ENCODE measurements around the gene CES3. TPM values are rescaled to one million over a fixed set of nuclear protein-coding genes. Genes with fewer than 3 reads are reported as not detected.
"Not testable (repeated sequence)": the region's sequence is repeated elsewhere in the genome, so short reads cannot be mapped to it uniquely, and the experiment has no call there.

Gene CES3
- total RNA-seq, 2 donors from 2014 or later = 2.6 to 4.2 TPM

DNA sequence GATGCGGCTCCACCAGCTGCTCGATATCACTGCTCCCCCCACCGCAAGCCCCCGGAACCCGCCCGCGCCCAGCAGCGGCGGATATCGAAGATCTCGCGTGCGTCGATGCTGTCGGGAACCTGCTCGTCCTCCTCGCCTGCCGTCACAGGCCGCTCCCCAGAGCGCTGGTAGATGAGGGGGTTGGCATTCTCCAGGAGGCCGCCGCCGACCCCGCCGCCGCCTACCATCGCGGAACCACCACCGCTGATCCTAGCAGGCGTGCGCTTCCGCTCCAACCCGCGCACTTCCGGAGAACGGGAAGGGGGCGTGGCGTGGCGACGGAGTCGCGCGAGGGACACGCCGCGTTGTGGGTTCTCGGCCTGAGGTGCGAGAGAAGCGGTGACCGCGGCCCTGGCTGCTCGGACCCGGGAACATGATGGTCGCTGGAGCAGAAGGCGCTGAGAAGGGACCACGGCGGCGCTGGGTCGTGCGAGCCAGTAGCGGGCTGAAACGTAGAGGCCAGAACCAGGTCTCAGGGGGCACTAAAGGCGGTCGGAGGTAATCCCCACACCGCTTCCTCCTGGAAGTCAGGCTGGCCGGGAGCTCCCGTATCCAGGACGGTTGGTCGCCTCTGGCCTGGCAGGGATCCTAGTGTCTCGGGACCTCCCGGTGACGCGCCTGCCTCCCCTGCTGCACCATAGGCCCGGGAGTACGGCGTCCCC, 26.8 kb upstream of the CES3 start, which contains the start of gene CIAO2B:
Gene CIAO2B (minus strand): TSS at position 265 of the 701 bp plus-strand sequence. CDS start 38 bp downstream, at position 227.
- H3K4me3 Mint-ChIP-seq = peak within 1 kb of the TSS; percentile 98
- no peaks in the 10 kb centered on the region for H3K9me3 Mint-ChIP-seq
- peaks cover 27% of the 10 kb centered on the region for H3K4me1 Mint-ChIP-seq
- H3K27me3 Mint-ChIP-seq = no peaks in the 10 kb centered on the region
- H3K27ac Mint-ChIP-seq = peak within 1 kb of the TSS; percentile 98
- H3K36me3 Mint-ChIP-seq (ENCODE audit: low read depth) = peaks cover 72% of the 10 kb centered on the region
- ATAC-seq (replicated peaks) = peak; percentile 91

GRCh38 chr16:66934839-66935313, 26.2 kb upstream of the CES3 start:
- Mint-ChIP-seq H3K4me3 (peak overlapping the region; percentile 98), H3K36me3 (ENCODE audit: low read depth) (peaks cover 72% of the 10 kb centered on the region), H3K4me1 (peaks cover 27% of the 10 kb centered on the region), H3K27ac (peak overlapping the region; percentile 98)
- not testable (repeated sequence) for ATAC-seq (replicated peaks); H3K9me3 Mint-ChIP-seq; H3K27me3 Mint-ChIP-seq

DNA sequence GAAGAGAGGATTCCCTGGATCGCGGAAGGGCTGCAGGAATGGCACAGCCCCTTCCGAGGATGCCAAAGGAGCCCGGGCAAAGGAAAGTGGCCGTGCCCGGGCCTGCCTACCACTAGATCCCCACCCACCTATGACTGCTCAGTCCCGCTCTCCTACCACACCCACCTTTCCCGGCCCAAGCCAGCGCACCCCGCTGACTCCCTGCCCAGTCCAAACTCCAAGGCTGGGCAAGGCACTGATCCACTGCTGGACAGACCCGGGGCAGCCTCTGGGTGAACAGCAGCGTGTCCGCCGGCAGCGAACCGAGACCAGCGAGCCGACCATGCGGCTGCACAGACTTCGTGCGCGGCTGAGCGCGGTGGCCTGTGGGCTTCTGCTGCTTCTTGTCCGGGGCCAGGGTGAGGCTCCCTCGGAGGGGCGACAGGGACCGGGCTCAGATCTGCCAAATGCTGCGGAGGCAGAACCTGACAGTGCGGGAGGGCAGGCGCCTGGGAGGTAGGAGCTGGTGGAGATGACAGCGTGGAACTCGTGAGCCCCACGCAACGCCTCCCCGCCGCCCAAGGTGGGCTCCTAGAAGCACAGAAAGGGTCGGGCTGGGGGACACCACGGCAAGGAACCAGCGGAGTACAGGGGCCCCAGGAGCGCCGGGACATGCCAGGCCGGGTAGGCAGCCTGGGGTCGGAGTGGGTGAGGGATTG, 25.6 kb upstream of the CES3 start, which contains the start of gene CES2:
Gene CES2 (plus strand): TSS at position 203 of the 698 bp plus-strand sequence. CDS start 120 bp downstream, at position 323.
- no peak for ATAC-seq (replicated peaks)
- H3K27me3 Mint-ChIP-seq = no peaks in the 10 kb centered on the region
- H3K36me3 Mint-ChIP-seq (ENCODE audit: low read depth) = peaks cover 70% of the 10 kb centered on the region
- peaks cover 27% of the 10 kb centered on the region for H3K4me1 Mint-ChIP-seq
- H3K27ac Mint-ChIP-seq = peak within 1 kb of the TSS; percentile 98
- H3K9me3 Mint-ChIP-seq = no peaks in the 10 kb centered on the region
- H3K4me3 Mint-ChIP-seq = peak within 1 kb of the TSS; percentile 98

- Mint-ChIP-seq H3K27me3 (no peaks in the 10 kb centered on the region), H3K4me1 (peaks cover 27% of the 10 kb centered on the region), H3K9me3 (no peaks in the 10 kb centered on the region), H3K4me3 (peak overlapping the region; percentile 98), H3K36me3 (ENCODE audit: low read depth) (peaks cover 72% of the 10 kb centered on the region), H3K27ac (peak overlapping the region; percentile 68)
- ATAC-seq (replicated peaks) = no peak
Measured at GRCh38 chr16:66936462-66936861, 24.6 kb upstream of the CES3 start.

DNA sequence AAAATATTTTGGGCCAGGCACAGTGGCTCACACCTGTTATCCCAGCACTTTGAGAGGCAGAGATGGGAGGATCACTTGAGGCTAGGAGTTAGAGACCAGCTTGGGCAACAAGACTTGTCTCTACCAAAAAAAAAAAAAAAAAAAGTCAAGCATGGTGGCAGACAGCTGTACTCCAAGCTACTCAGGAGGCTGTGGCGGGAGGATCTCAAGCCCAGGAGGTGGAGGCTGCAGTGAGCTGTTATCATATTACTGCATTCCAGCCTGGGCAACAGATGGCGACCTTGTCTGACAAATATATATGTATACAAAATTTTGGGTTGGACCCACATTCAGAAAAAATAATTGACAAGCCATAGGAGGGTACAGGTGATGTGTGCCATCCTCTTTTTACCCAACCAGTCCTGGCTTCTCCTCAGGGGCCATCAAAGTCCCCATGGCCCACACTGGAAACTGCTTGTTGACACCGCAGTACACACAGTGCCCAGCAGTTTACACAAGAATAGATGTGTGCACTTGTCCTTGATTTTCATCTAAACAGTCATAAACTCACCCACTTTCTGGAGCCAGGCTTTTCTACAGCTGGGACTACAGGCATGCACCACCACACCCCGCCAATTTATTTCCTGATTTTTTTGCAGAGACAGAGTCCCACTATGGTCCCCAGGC, 24.0 kb upstream of the CES3 start:
- Mint-ChIP-seq H3K36me3 (ENCODE audit: low read depth) (peaks cover 72% of the 10 kb centered on the region), H3K4me3 (peak overlapping the region; percentile 98), H3K27me3 (no peaks in the 10 kb centered on the region), H3K4me1 (peaks cover 27% of the 10 kb centered on the region), H3K9me3 (no peaks in the 10 kb centered on the region), H3K27ac (peak overlapping the region; percentile 68)
- ATAC-seq (replicated peaks) = no peak

- peak overlapping the region; percentile 98 for H3K4me3 Mint-ChIP-seq
- H3K4me1 Mint-ChIP-seq = peaks cover 19% of the 10 kb centered on the region
- no peaks in the 10 kb centered on the region for H3K9me3 Mint-ChIP-seq
- no peak overlapping the region for H3K27ac Mint-ChIP-seq
- no peak for ATAC-seq (replicated peaks)
- peaks cover 72% of the 10 kb centered on the region for H3K36me3 Mint-ChIP-seq (ENCODE audit: low read depth)
- no peaks in the 10 kb centered on the region for H3K27me3 Mint-ChIP-seq
Measured at GRCh38 chr16:66937725-66938337, 23.2 kb upstream of the CES3 start.

DNA sequence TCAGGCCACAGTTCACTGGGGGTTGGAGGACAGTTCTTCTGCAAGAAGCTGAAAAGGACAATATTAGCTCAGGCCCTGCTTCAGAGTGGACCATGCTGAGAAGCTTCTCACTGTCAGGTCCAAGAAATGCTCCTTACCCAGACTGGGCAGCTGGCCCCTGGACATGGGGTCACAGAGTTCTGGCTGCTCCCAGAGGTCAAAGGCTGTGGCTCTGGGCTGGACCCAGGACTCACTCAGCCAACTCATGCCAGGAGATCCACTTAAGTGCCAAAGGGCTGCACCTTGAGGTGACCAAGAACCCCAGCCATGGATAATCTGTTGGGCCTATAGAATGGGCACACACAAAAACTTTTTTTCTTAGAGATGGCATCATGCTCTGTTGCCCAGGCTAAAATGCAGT, 21.7 kb upstream of the CES3 start:
- H3K27me3 Mint-ChIP-seq = no peaks in the 10 kb centered on the region

DNA sequence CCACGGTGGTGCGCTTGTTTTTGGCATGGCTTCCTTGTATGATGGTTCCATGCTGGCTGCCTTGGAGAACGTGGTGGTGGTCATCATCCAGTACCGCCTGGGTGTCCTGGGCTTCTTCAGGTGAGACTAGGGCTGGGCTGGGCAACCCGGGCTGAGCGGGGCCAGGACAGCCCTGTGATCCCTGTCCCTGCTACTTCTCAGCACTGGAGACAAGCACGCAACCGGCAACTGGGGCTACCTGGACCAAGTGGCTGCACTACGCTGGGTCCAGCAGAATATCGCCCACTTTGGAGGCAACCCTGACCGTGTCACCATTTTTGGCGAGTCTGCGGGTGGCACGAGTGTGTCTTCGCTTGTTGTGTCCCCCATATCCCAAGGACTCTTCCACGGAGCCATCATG, 20.8 kb upstream of the CES3 start:
- Mint-ChIP-seq H3K4me1 (peaks cover 8% of the 10 kb centered on the region), H3K9me3 (no peaks in the 10 kb centered on the region), H3K27me3 (no peaks in the 10 kb centered on the region), H3K27ac (no peak overlapping the region), H3K4me3 (no peak overlapping the region), H3K36me3 (ENCODE audit: low read depth) (peaks cover 53% of the 10 kb centered on the region)
- no peak for ATAC-seq (replicated peaks)

More for the DNA sequence above, 21.7 kb upstream of the CES3 start:
- Mint-ChIP-seq H3K27ac (peak overlapping the region; percentile 38), H3K4me3 (no peak overlapping the region), H3K9me3 (no peaks in the 10 kb centered on the region), H3K36me3 (ENCODE audit: low read depth) (peaks cover 62% of the 10 kb centered on the region), H3K4me1 (peaks cover 8% of the 10 kb centered on the region)
- ATAC-seq (replicated peaks) = no peak

GRCh38 chr16:66942981-66943380, 18.1 kb upstream of the CES3 start:
- Mint-ChIP-seq H3K36me3 (ENCODE audit: low read depth) (peaks cover 34% of the 10 kb centered on the region), H3K4me1 (peaks cover 9% of the 10 kb centered on the region), H3K4me3 (no peak overlapping the region), H3K27me3 (no peaks in the 10 kb centered on the region), H3K9me3 (no peaks in the 10 kb centered on the region), H3K27ac (no peak overlapping the region)
- no peak for ATAC-seq (replicated peaks)

GRCh38 chr16:66943426-66944053, 17.5 kb upstream of the CES3 start:
- Mint-ChIP-seq H3K9me3 (no peaks in the 10 kb centered on the region), H3K4me1 (peaks cover 9% of the 10 kb centered on the region), H3K4me3 (no peak overlapping the region), H3K27me3 (peaks cover 5% of the 10 kb centered on the region), H3K36me3 (ENCODE audit: low read depth) (peaks cover 34% of the 10 kb centered on the region), H3K27ac (no peak overlapping the region)
- ATAC-seq (replicated peaks) = no peak

- Mint-ChIP-seq H3K4me1 (peaks cover 9% of the 10 kb centered on the region), H3K4me3 (no peak overlapping the region), H3K27ac (no peak overlapping the region), H3K36me3 (ENCODE audit: low read depth) (peaks cover 34% of the 10 kb centered on the region), H3K9me3 (no peaks in the 10 kb centered on the region), H3K27me3 (peaks cover 10% of the 10 kb centered on the region)
- ATAC-seq (replicated peaks) = no peak
Measured at GRCh38 chr16:66944054-66944441, 17.0 kb upstream of the CES3 start.

DNA sequence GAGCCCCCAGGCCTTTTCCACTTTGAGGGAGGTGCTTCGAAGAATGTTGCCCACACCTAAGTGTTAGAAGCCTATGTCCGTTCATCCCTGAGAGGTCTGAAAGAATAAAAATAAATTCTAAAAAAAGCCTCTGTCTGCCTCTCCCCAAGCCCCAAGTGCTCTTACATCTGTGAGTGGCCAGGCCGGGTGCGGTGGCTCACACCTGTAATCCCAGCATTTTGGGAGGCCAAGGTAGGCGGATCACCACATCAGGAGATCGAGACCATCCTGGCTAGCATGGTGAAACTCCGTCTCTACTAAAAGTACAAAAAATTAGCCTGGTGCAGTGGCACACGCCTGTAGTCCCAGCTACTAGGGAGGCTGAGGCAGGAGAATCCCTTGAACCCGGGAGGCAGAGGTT, 16.1 kb upstream of the CES3 start:
- not testable (repeated sequence) for H3K27ac Mint-ChIP-seq; H3K4me3 Mint-ChIP-seq; H3K9me3 Mint-ChIP-seq; ATAC-seq (replicated peaks); H3K4me1 Mint-ChIP-seq
- Mint-ChIP-seq H3K36me3 (ENCODE audit: low read depth) (peaks cover 29% of the 10 kb centered on the region), H3K27me3 (peaks cover 16% of the 10 kb centered on the region)

DNA sequence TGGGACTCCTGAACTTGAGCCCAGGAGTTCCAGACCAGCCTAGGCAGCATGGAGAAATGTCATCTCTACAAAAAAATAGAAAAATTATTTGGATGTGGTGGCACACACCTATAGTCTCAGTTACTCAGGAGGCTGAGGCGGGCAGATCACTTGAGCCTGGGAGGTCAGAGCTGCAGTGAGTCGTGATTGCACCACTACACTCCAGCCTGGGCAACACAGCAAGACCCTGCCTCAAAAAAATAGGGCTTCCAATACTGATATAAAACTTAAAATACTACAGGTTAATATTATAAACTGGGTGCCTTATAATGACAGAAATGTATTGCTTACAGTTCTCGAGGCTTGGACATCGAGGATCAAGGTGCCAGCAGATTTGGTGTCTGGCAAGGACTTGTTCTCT, 15.1 kb upstream of the CES3 start:
- H3K4me3 Mint-ChIP-seq = no peak overlapping the region
- H3K4me1 Mint-ChIP-seq = peaks cover 9% of the 10 kb centered on the region

DNA sequence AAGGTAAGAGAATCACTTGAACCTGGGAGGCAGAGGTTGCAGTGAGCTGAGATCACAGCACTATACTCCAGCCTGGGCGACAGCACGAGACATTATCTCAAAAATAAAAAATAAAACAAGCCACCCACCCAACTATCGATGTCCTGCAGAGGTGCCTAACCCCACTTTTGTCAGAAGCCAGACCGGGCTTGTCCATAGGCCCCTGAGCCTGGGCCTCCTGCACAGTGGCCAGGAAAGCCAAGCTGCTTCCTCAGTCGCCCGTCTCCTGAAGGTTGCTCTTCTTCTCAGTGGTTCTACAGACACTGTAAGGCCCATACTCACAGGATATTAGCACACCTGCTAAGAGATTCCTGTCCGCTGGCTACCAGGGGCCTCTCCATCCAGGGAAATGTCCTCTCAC, 14.5 kb upstream of the CES3 start:
- Mint-ChIP-seq H3K27ac (no peak overlapping the region), H3K27me3 (peaks cover 23% of the 10 kb centered on the region), H3K36me3 (ENCODE audit: low read depth) (peaks cover 17% of the 10 kb centered on the region), H3K9me3 (peaks cover 3% of the 10 kb centered on the region), H3K4me3 (no peak overlapping the region), H3K4me1 (peaks cover 9% of the 10 kb centered on the region)
- ATAC-seq (replicated peaks) = no peak

More for the DNA sequence above, 15.1 kb upstream of the CES3 start:
- Mint-ChIP-seq H3K9me3 (no peaks in the 10 kb centered on the region), H3K27ac (no peak overlapping the region), H3K36me3 (ENCODE audit: low read depth) (peaks cover 24% of the 10 kb centered on the region), H3K27me3 (peaks cover 19% of the 10 kb centered on the region)
- ATAC-seq (replicated peaks) = no peak

Data from activated T-helper 17 cell treated with anti-CD3 and anti-CD28 coated beads, Interleukin-2, amount 50 U/mL, for 72 hours (primary cell).